HEK293 (cell line): Measurements from ENCODE around the gene RUFY2.

Experiments used
- OSR2 ChIP-seq: fragments of 450-650 bp; formaldehyde crosslinking; IDR thresholded peaks from 2 replicates; pipeline ENCODE4 v1.5.1; 2016; ENCODE audit warnings: missing biosample characterization, missing genetic modification characterization
- SP2 ChIP-seq: fragments of 450-650 bp; formaldehyde crosslinking; IDR thresholded peaks from 2 replicates; pipeline ENCODE4 v1.5.1; 2016; ENCODE audit warnings: missing biosample characterization, missing genetic modification characterization
- TCF7L2 ChIP-seq: IDR thresholded peaks from 2 replicates; pipeline ENCODE4 v1.6.1; 2011; ENCODE audit warnings: low read depth, mild to moderate bottlenecking, inconsistent platforms, low read length, moderate library complexity, borderline replicate concordance
- YY1 ChIP-seq: fragments of 450-650 bp; formaldehyde crosslinking; IDR thresholded peaks from 2 replicates; pipeline ENCODE4 v1.5.1; 2018; ENCODE audit warnings: missing biosample characterization, missing genetic modification characterization
- ZBTB1 ChIP-seq: fragments of 450-650 bp; formaldehyde crosslinking; IDR thresholded peaks from 2 replicates; pipeline ENCODE4 v1.5.1; 2016; ENCODE audit warnings: missing biosample characterization, missing genetic modification characterization
- ZFHX2 ChIP-seq: fragments of 450-650 bp; formaldehyde crosslinking; conservative IDR thresholded peaks from 2 replicates; pipeline ENCODE4 v1.5.1; 2016; ENCODE audit warnings: missing biosample characterization, missing genetic modification characterization
- ZNF10 ChIP-seq: fragments of 450-650 bp; formaldehyde crosslinking; IDR thresholded peaks from 2 replicates; pipeline ENCODE4 v1.5.1; 2017; ENCODE audit warnings: missing biosample characterization, missing genetic modification characterization
- ZNF112 ChIP-seq: fragments of 450-650 bp; formaldehyde crosslinking; IDR thresholded peaks from 2 replicates; pipeline ENCODE4 v1.5.0; 2017; ENCODE audit warnings: missing biosample characterization, missing genetic modification characterization
- ZNF140 ChIP-seq: fragments of 450-650 bp; formaldehyde crosslinking; IDR thresholded peaks from 2 replicates; pipeline ENCODE4 v1.5.1; 2016; ENCODE audit warnings: missing biosample characterization, missing genetic modification characterization
- ZNF221 ChIP-seq: fragments of 450-650 bp; formaldehyde crosslinking; IDR thresholded peaks from 2 replicates; pipeline ENCODE4 v1.5.1; 2017; ENCODE audit warnings: missing biosample characterization, missing genetic modification characterization, borderline replicate concordance
- ZNF292 ChIP-seq: fragments of 450-650 bp; formaldehyde crosslinking; IDR thresholded peaks from 2 replicates; pipeline ENCODE4 v1.5.1; 2016; ENCODE audit warnings: low read depth, missing biosample characterization, missing genetic modification characterization, borderline replicate concordance
- ZNF311 ChIP-seq: fragments of 450-650 bp; formaldehyde crosslinking; IDR thresholded peaks from 2 replicates; pipeline ENCODE4 v1.5.1; 2017; ENCODE audit warnings: missing biosample characterization, missing genetic modification characterization, borderline replicate concordance
- ZNF366 ChIP-seq: fragments of 450-650 bp; formaldehyde crosslinking; conservative IDR thresholded peaks from 2 replicates; pipeline ENCODE4 v1.5.1; 2016; ENCODE audit warnings: missing biosample characterization, missing genetic modification characterization
- ZNF529 ChIP-seq: fragments of 450-650 bp; formaldehyde crosslinking; IDR thresholded peaks from 2 replicates; pipeline ENCODE4 v1.5.1; 2017; ENCODE audit warnings: missing genetic modification characterization, missing biosample characterization; ENCODE audit not compliant: insufficient replicate concordance
- ZNF560 ChIP-seq: fragments of 450-650 bp; formaldehyde crosslinking; IDR thresholded peaks from 2 replicates; pipeline ENCODE4 v1.5.1; 2017; ENCODE audit warnings: missing biosample characterization, missing genetic modification characterization, borderline replicate concordance
- ZNF654 ChIP-seq: fragments of 450-650 bp; formaldehyde crosslinking; IDR thresholded peaks from 2 replicates; pipeline ENCODE4 v1.5.1; 2016; ENCODE audit warnings: low read depth, missing biosample characterization, missing genetic modification characterization
- ZNF664 ChIP-seq: fragments of 450-650 bp; formaldehyde crosslinking; IDR thresholded peaks from 2 replicates; pipeline ENCODE4 v1.5.1; 2016; ENCODE audit warnings: missing biosample characterization, missing genetic modification characterization
- ZNF76 ChIP-seq: fragments of 450-650 bp; formaldehyde crosslinking; IDR thresholded peaks from 2 replicates; pipeline ENCODE4; 2016; ENCODE audit warnings: low read depth, missing biosample characterization, missing genetic modification characterization, borderline replicate concordance
- TF ChIP-seq, protein P1 (sequence below): fragments of 450-650 bp; formaldehyde crosslinking; IDR thresholded peaks from 2 replicates; pipeline ENCODE4 v1.5.1; 2016; ENCODE audit warnings: missing biosample characterization, missing genetic modification characterization
- TF ChIP-seq, protein P2 (sequence below): fragments of 450-650 bp; formaldehyde crosslinking; IDR thresholded peaks from 2 replicates; pipeline ENCODE4 v1.5.1; 2016; ENCODE audit warnings: missing biosample characterization, missing genetic modification characterization
- TF ChIP-seq, protein P3 (sequence below): fragments of 450-650 bp; formaldehyde crosslinking; IDR thresholded peaks from 2 replicates; pipeline ENCODE4 v1.5.1; 2016; ENCODE audit warnings: missing biosample characterization, missing genetic modification characterization
- TF ChIP-seq, protein P4 (sequence below): fragments of 450-650 bp; formaldehyde crosslinking; IDR thresholded peaks from 2 replicates; pipeline ENCODE4 v1.5.1; 2016; ENCODE audit warnings: missing biosample characterization, missing genetic modification characterization, borderline replicate concordance
- TF ChIP-seq, protein P5 (sequence below): fragments of 450-650 bp; formaldehyde crosslinking; IDR thresholded peaks from 2 replicates; pipeline ENCODE4 v1.5.1; 2016; ENCODE audit warnings: missing biosample characterization, missing genetic modification characterization

RUFY2 gene

DNA sequence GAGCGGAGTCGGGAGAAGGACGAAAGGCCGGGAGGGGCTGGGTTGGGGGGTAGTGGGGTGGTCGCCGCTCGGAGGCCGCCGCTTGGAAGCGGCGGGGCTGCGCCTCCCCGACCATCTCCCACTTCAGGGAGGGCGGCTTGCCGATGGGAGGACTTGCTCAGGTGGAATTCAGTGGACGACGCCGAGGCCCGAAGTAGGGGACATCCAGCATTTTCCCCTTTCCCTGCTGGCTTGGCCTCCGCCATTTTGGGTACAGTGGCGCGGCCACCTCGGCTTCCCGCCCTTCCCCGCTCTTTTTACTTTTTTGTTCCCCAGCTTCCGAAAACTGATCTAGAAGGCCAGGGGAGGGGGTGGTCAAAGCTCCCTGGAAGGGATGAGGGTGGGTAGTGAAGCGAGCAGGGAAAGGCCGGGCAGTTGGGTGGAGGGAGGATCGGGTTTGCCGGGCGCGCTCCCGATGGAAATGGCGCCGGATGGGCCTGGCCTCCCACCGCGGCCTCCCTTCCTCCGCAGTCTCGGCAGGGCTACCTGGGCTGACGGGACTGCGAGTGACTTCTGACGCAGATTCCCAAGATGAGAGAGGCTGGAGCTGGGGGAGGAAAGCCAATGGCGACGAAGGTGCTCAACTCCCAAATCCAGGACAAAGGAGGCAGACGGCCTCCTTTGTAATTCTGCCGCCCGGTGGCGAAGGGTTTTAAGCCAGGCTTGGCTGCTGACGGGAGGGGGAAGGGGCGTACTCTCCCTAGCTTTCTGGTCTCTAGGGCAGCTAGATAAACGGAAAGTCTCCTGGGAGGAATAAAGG, 74.6 kb downstream of the RUFY2 start, which contains the start of gene PBLD (continued):
- TF ChIP-seq, protein P1, sequence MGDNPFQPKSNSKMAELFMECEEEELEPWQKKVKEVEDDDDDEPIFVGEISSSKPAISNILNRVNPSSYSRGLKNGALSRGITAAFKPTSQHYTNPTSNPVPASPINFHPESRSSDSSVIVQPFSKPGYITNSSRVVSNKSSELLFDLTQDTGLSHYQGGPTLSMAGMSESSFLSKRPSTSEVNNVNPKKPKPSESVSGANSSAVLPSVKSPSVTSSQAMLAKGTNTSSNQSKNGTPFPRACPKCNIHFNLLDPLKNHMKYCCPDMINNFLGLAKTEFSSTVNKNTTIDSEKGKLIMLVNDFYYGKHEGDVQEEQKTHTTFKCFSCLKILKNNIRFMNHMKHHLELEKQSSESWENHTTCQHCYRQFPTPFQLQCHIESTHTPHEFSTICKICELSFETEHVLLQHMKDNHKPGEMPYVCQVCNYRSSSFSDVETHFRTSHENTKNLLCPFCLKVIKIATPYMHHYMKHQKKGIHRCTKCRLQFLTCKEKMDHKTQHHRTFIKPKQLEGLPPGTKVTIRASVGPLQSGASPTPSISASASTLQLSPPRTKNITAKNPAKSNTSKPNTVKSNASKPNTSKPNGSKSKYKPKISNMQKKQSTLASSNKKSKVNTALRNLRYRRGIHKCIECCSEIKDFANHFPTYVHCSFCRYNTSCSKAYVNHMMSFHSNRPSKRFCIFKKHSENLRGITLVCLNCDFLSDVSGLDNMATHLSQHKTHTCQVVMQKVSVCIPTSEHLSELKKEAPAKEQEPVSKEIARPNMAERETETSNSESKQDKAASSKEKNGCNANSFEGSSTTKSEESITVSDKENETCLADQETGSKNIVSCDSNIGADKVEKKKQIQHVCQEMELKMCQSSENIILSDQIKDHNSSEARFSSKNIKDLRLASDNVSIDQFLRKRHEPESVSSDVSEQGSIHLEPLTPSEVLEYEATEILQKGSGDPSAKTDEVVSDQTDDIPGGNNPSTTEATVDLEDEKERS: 0 out of 2 replicates have a peak, but pooled peaks have one; percentile 57
- TF ChIP-seq SP2: peak; percentile 57
- TF ChIP-seq, protein P2, sequence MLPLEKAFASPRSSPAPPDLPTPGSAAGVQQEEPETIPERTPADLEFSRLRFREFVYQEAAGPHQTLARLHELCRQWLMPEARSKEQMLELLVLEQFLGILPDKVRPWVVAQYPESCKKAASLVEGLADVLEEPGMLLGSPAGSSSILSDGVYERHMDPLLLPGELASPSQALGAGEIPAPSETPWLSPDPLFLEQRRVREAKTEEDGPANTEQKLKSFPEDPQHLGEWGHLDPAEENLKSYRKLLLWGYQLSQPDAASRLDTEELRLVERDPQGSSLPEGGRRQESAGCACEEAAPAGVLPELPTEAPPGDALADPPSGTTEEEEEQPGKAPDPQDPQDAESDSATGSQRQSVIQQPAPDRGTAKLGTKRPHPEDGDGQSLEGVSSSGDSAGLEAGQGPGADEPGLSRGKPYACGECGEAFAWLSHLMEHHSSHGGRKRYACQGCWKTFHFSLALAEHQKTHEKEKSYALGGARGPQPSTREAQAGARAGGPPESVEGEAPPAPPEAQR (tag by site-specific recombination): no peak
- no peak for TF ChIP-seq ZNF654 (tag by site-specific recombination)
- no peak for TF ChIP-seq ZNF366 (tag by site-specific recombination)
- TF ChIP-seq, protein P3, sequence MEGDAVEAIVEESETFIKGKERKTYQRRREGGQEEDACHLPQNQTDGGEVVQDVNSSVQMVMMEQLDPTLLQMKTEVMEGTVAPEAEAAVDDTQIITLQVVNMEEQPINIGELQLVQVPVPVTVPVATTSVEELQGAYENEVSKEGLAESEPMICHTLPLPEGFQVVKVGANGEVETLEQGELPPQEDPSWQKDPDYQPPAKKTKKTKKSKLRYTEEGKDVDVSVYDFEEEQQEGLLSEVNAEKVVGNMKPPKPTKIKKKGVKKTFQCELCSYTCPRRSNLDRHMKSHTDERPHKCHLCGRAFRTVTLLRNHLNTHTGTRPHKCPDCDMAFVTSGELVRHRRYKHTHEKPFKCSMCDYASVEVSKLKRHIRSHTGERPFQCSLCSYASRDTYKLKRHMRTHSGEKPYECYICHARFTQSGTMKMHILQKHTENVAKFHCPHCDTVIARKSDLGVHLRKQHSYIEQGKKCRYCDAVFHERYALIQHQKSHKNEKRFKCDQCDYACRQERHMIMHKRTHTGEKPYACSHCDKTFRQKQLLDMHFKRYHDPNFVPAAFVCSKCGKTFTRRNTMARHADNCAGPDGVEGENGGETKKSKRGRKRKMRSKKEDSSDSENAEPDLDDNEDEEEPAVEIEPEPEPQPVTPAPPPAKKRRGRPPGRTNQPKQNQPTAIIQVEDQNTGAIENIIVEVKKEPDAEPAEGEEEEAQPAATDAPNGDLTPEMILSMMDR (tag by site-specific recombination): peak; percentile 91
- TF ChIP-seq ZNF76: peak; percentile 75
- TF ChIP-seq YY1 (tag by site-specific recombination): peak; percentile 94
- TF ChIP-seq ZNF140 (tag by site-specific recombination): no peak
- no peak for TF ChIP-seq ZNF221
- TF ChIP-seq ZNF292 (tag by site-specific recombination): no peak
- TF ChIP-seq ZBTB1 (tag by site-specific recombination): no peak
- no peak for TF ChIP-seq ZNF311
- TF ChIP-seq TCF7L2: peak; percentile 68; the same call in 1 of the 2 replicates
- TF ChIP-seq, protein P4, sequence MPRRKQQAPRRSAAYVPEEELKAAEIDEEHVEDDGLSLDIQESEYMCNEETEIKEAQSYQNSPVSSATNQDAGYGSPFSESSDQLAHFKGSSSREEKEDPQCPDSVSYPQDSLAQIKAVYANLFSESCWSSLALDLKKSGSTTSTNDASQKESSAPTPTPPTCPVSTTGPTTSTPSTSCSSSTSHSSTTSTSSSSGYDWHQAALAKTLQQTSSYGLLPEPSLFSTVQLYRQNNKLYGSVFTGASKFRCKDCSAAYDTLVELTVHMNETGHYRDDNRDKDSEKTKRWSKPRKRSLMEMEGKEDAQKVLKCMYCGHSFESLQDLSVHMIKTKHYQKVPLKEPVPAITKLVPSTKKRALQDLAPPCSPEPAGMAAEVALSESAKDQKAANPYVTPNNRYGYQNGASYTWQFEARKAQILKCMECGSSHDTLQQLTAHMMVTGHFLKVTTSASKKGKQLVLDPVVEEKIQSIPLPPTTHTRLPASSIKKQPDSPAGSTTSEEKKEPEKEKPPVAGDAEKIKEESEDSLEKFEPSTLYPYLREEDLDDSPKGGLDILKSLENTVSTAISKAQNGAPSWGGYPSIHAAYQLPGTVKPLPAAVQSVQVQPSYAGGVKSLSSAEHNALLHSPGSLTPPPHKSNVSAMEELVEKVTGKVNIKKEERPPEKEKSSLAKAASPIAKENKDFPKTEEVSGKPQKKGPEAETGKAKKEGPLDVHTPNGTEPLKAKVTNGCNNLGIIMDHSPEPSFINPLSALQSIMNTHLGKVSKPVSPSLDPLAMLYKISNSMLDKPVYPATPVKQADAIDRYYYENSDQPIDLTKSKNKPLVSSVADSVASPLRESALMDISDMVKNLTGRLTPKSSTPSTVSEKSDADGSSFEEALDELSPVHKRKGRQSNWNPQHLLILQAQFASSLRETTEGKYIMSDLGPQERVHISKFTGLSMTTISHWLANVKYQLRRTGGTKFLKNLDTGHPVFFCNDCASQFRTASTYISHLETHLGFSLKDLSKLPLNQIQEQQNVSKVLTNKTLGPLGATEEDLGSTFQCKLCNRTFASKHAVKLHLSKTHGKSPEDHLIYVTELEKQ (tag by site-specific recombination): no peak
- TF ChIP-seq, protein P5, sequence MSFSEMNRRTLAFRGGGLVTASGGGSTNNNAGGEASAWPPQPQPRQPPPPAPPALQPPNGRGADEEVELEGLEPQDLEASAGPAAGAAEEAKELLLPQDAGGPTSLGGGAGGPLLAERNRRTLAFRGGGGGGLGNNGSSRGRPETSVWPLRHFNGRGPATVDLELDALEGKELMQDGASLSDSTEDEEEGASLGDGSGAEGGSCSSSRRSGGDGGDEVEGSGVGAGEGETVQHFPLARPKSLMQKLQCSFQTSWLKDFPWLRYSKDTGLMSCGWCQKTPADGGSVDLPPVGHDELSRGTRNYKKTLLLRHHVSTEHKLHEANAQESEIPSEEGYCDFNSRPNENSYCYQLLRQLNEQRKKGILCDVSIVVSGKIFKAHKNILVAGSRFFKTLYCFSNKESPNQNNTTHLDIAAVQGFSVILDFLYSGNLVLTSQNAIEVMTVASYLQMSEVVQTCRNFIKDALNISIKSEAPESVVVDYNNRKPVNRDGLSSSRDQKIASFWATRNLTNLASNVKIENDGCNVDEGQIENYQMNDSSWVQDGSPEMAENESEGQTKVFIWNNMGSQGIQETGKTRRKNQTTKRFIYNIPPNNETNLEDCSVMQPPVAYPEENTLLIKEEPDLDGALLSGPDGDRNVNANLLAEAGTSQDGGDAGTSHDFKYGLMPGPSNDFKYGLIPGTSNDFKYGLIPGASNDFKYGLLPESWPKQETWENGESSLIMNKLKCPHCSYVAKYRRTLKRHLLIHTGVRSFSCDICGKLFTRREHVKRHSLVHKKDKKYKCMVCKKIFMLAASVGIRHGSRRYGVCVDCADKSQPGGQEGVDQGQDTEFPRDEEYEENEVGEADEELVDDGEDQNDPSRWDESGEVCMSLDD (tag by site-specific recombination): peak; percentile 56; the same call in 1 of the 2 replicates
- TF ChIP-seq ZNF560 (tag by site-specific recombination): no peak
- TF ChIP-seq ZNF10 (tag by site-specific recombination): peak; percentile 66; the same call in 1 of the 2 replicates
- TF ChIP-seq ZNF664 (tag by site-specific recombination): no peak
- 0 out of 2 replicates have a peak, but pooled peaks have one; percentile 11 for TF ChIP-seq OSR2 (tag by site-specific recombination)
- TF ChIP-seq ZNF112 (tag by site-specific recombination): no peak
- peak; percentile 38; the same call in 1 of the 2 replicates for TF ChIP-seq ZFHX2
- TF ChIP-seq ZNF529 (tag by site-specific recombination): no peak
